NB4 (cell line): ENCODE results near the gene HSFX2.
"Not testable (repeated sequence)": the region's sequence is repeated elsewhere in the genome, so short reads cannot be mapped to it uniquely, and the experiment has no call there.

ENCODE experiments used
- CTCF ChIP-seq: IDR thresholded peaks from one replicate; pipeline ENCODE4 v1.5.1; 2012; ENCODE audit warnings: low read depth, low read length
- POLR2A ChIP-seq: IDR thresholded peaks from 2 replicates; pipeline ENCODE4 v1.6.1; 2011; ENCODE audit warnings: mild to moderate bottlenecking; ENCODE audit not compliant: insufficient read length; ENCODE audit errors: extremely low read depth

DNA sequence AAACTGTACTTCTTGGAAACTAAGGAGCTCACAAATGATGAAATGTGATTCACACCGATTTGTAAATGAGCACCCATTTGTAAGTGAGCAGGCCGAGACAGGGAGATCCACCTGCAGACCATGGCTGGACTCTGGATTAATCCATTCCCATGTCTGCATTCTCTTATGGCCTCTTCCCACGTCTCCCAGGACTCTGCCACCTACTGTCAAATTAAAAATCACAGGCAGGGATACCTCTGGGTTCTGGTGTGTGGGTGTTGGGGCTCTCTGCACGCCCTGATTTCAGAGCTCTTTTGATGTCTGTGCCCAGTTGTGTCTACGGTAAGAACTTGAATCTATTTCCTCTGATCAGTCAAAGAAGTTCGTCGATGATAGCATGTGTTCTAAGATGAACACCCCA, 4.1 kb downstream of the HSFX2 start:
- not testable (repeated sequence) for TF ChIP-seq CTCF, POLR2A
